Myocyte (in vitro differentiated cells): ENCODE data around the gene NFATC1. TPM values are rescaled to one million over a fixed set of nuclear protein-coding genes. Genes with fewer than 3 reads are reported as not detected.

Experiments
- DNase-seq: peaks from one replicate; pipeline ENCODE4 v3.0.0-alpha.2; 2012; ENCODE audit warnings: low read depth
- total RNA-seq: library from RNA; depleted of rRNA; stranded (reverse); fragments of >200 nt; gene quantifications from 2 replicates; pipeline ENCODE4 v1.2.3, GENCODE V29; 2014

NFATC1 gene
- total RNA-seq, 1 donor from 2014 or later, result 8.7 TPM

- no peak for DNase-seq
These were observed 151.8 kb downstream of the NFATC1 start for GRCh38 chr18:79547413-79548076.

GRCh38 chr18:79548077-79548450 is 152.3 kb downstream of the NFATC1 start:
- DNase-seq, result no peak

- DNase-seq, result no peak
These were observed 152.9 kb downstream of the NFATC1 start for GRCh38 chr18:79548621-79548985.

GRCh38 chr18:79548986-79549637 is 153.4 kb downstream of the NFATC1 start:
- DNase-seq, result no peak

- DNase-seq, result no peak
These were observed 153.9 kb downstream of the NFATC1 start for GRCh38 chr18:79549638-79550000.

- DNase-seq, result no peak
These were observed 156.5 kb downstream of the NFATC1 start for GRCh38 chr18:79552140-79552631.

GRCh38 chr18:79552696-79553095 is 157.0 kb downstream of the NFATC1 start:
- no peak for DNase-seq

- no peak for DNase-seq
These were observed 157.4 kb downstream of the NFATC1 start for GRCh38 chr18:79553154-79553553.

- no peak for DNase-seq
These were observed 158.0 kb downstream of the NFATC1 start for GRCh38 chr18:79553696-79554095.

- DNase-seq, result no peak
These were observed 158.6 kb downstream of the NFATC1 start for GRCh38 chr18:79554321-79554720.

- no peak for DNase-seq
These were observed 159.4 kb downstream of the NFATC1 start for GRCh38 chr18:79554945-79555645.

GRCh38 chr18:79555885-79556284 is 160.2 kb downstream of the NFATC1 start:
- DNase-seq, result no peak

GRCh38 chr18:79556829-79557585 is 161.3 kb downstream of the NFATC1 start:
- no peak for DNase-seq

- no peak for DNase-seq
These were observed 162.6 kb downstream of the NFATC1 start for GRCh38 chr18:79558196-79558932.

- DNase-seq, result no peak
These were observed 163.2 kb downstream of the NFATC1 start for GRCh38 chr18:79558933-79559416.

GRCh38 chr18:79559436-79559835 is 163.7 kb downstream of the NFATC1 start:
- no peak for DNase-seq

- DNase-seq, result no peak
These were observed 164.5 kb downstream of the NFATC1 start for GRCh38 chr18:79560042-79560860.

- no peak for DNase-seq
These were observed 165.1 kb downstream of the NFATC1 start for GRCh38 chr18:79560861-79561210.

- DNase-seq, result no peak
These were observed 168.2 kb downstream of the NFATC1 start for GRCh38 chr18:79563949-79564348.

GRCh38 chr18:79564441-79564840 is 168.7 kb downstream of the NFATC1 start:
- DNase-seq, result no peak
